Activated CD4-positive, alpha-beta T cell treated with anti-CD3 and anti-CD28 coated beads for 36 hours (primary cell): ENCODE results near the gene NAXD. TPM values are rescaled to one million over a fixed set of nuclear protein-coding genes. Genes with fewer than 3 reads are reported as not detected.
"Not testable (repeated sequence)": the region's sequence is repeated elsewhere in the genome, so short reads cannot be mapped to it uniquely, and the experiment has no call there.

Experiments
- ATAC-seq: fragments of 200-7000 bp; cut with Tn5 transposase; one replicate; pipeline ENCODE4 v1.10.0; 2021; ENCODE audit warnings: mild to moderate bottlenecking, moderate library complexity
- CTCF ChIA-PET: fragments of 350-600 bp; sonication (Branson Sonifier 250); formaldehyde crosslinking; loops from one replicate; lab custom pipeline; 2021; ENCODE audit warnings: antibody characterized with exemption; lab: Charles Lee
- POLR2A ChIA-PET: fragments of 350-600 bp; sonication (Branson Sonifier 250); formaldehyde crosslinking; loops from one replicate; lab custom pipeline; 2021; ENCODE audit warnings: antibody characterized with exemption, inconsistent platforms; lab: Charles Lee
- DNase-seq: peaks from one replicate; pipeline ENCODE4 v3.0.0-alpha.2; 2020
- H3K27ac Mint-ChIP-seq: one replicate; pipeline ENCODE4 v1.8.0; 2021; ENCODE audit warnings: mixed read lengths
- H3K27me3 Mint-ChIP-seq: one replicate; pipeline ENCODE4 v1.8.0; 2021; ENCODE audit warnings: mixed read lengths
- H3K36me3 Mint-ChIP-seq: one replicate; pipeline ENCODE4 v1.8.0; 2021; ENCODE audit warnings: low read depth, mixed read lengths
- H3K4me1 Mint-ChIP-seq: one replicate; pipeline ENCODE4 v1.8.0; 2021; ENCODE audit warnings: mixed read lengths
- H3K4me3 Mint-ChIP-seq: one replicate; pipeline ENCODE4 v1.8.0; 2021; ENCODE audit warnings: mild to moderate bottlenecking, moderate library complexity, mixed read lengths
- H3K9me3 Mint-ChIP-seq: one replicate; pipeline ENCODE4 v1.8.0; 2021; ENCODE audit warnings: low read depth, mixed read lengths
- intact Hi-C, 2 experiments: fragments of 100-400 bp; cut with DNase I in 1 of 2; cut with micrococcal nuclease in 1 of 2; formaldehyde crosslinking; loops; one replicate each; pipeline versions ENCODE4 v1.14.2 to v1.15.1; 2022 to 2024; cut with DNase I, micrococcal nuclease
- total RNA-seq, 2 experiments: library from RNA; stranded (reverse); gene quantifications; one replicate each; pipeline ENCODE4 v1.2.3, GENCODE V29; 2021

Gene NAXD
- total RNA-seq, 2 experiments from 2014 or later: 19.6 to 23.3 TPM

GRCh38 chr13:110669036-110669435 lies 53.7 kb downstream of the NAXD start:
- no peaks in the 10 kb centered on the region for H3K9me3 Mint-ChIP-seq
- H3K27me3 Mint-ChIP-seq: no peaks in the 10 kb centered on the region
- DNase-seq: no peak
- POLR2A ChIA-PET: no interaction called here
- H3K36me3 Mint-ChIP-seq: peaks cover 76% of the 10 kb centered on the region
- H3K4me3 Mint-ChIP-seq: no peak overlapping the region
- ATAC-seq: no peak
- CTCF ChIA-PET: no interaction called here
- no peak overlapping the region for H3K27ac Mint-ChIP-seq
- intact Hi-C loops: no loop called here
- H3K4me1 Mint-ChIP-seq: peaks cover 10% of the 10 kb centered on the region

- ATAC-seq, H3K27ac Mint-ChIP-seq, H3K9me3 Mint-ChIP-seq, POLR2A ChIA-PET, CTCF ChIA-PET, DNase-seq, intact Hi-C loops, H3K4me1 Mint-ChIP-seq, H3K4me3 Mint-ChIP-seq, H3K27me3 Mint-ChIP-seq: not testable (repeated sequence)
- peaks cover 80% of the 10 kb centered on the region for H3K36me3 Mint-ChIP-seq
Observed at GRCh38 chr13:110669814-110670213, 54.5 kb downstream of the NAXD start.

DNA sequence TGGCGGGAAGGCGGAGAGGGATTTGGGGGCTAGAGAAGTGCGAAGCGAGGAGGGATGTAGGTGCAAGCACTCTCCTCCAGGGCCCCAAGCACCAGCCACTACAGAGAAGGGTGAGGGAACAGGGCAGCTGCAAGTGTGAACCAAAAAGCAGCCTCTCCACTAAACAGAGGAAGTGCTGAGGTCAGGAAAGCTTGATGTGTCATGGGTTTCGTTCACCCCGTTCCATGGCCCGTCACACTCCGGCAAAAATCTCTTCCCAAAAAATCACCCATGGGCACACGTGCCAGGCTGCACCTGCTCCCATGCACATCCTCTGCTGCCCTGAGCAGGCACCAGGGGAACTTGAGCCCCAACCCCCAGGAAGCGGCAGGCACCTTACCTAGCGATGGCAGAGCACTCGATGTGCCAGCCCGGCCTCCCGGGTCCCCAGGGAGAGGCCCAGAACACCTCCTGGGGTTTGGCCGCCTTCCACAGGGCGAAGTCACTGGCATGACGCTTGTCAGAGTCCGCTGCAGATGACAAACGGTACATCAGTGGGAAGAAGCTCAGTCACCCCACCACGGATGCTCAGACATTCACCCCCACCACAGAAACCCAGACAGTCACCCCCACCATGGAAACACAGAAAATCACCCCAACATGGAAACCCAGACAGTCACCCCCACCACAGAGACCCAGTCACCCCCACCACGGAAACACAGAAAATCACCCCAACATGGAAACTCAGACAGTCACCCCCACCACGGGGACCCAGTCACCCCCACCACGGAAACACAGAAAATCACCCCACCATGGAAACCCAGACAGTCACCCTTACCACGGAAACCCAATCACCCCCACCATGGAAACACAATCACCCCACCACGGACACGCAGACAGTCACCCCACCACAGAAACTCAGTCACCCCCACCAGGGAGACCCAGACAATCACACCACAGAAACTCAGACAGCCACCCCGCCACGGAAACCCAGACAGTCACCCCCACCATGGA lies 61.5 kb downstream of the NAXD start:
- intact Hi-C loops: no loop called here
- CTCF ChIA-PET: interaction anchor here (0.9 to 1.4 kb wide), 2 partner anchors 82 to 83 kb away, joined by 3 to 4 read pairs; no protein-coding TSS in a partner anchor
- Mint-ChIP-seq H3K9me3 (no peaks in the 10 kb centered on the region), H3K4me1 (peaks cover 19% of the 10 kb centered on the region), H3K27me3 (no peaks in the 10 kb centered on the region), H3K4me3 (no peak overlapping the region), H3K36me3 (peaks cover 69% of the 10 kb centered on the region), H3K27ac (peak overlapping the region; percentile 72)
- POLR2A ChIA-PET: interaction anchor here (1.0 kb wide), 1 partner anchor 35 kb away, joined by 3 read pairs; no protein-coding TSS in a partner anchor
- ATAC-seq: peak; percentile 84
- peak; percentile 51 for DNase-seq

DNA sequence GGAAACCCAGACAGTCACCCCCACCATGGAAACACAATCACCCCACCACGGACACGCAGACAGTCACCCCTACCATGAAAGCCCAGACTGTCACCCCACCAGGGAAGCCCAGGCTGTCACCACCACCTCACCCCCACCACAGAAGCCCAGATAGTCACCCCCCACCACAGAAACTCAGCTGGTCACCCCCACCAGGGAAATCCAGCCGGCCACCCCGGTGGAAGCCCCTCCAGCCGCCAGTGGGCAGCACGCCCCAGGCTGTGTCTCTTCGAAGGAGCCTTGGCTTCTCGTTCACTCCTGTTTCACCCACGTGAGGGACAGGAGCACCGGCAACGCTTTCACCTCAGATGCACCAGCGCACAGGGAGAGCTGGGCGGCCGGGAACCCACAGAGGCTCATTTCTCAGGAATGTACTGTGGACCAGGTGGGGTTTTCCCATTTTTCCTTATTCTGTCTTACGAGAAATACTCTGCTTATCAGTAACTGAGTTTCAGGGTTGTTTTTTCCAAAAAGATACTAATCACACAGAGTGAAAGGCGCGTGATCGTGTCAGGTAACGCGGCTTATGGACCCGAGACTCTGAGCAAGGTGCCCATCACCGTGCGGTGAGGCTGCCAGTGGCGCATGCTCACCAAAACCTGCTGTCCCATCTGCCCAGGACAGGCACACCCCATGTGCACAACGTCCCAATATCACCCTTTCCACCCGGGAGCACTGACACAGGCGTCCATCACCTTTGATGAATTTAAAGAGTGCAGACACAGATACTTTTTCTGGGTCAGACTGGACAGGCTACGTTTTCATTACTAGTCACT lies 62.6 kb downstream of the NAXD start:
- Mint-ChIP-seq H3K27me3 (no peaks in the 10 kb centered on the region), H3K9me3 (no peaks in the 10 kb centered on the region), H3K27ac (no peak overlapping the region), H3K4me1 (peaks cover 15% of the 10 kb centered on the region), H3K4me3 (no peak overlapping the region), H3K36me3 (peaks cover 67% of the 10 kb centered on the region)
- ATAC-seq: peak; percentile 30
- ChIA-PET CTCF (no interaction called here), POLR2A (no interaction called here)
- DNase-seq: peak; percentile 16
- intact Hi-C loops: no loop called here

- DNase-seq: peak; percentile 28
- no peak overlapping the region for H3K4me3 Mint-ChIP-seq
- H3K9me3 Mint-ChIP-seq: no peaks in the 10 kb centered on the region
- POLR2A ChIA-PET: no interaction called here
- no peak for ATAC-seq
- H3K27ac Mint-ChIP-seq: no peak overlapping the region
- no peaks in the 10 kb centered on the region for H3K27me3 Mint-ChIP-seq
- CTCF ChIA-PET: no interaction called here
- peaks cover 52% of the 10 kb centered on the region for H3K36me3 Mint-ChIP-seq
- peaks cover 15% of the 10 kb centered on the region for H3K4me1 Mint-ChIP-seq
- intact Hi-C loops: no loop called here
Observed at GRCh38 chr13:110680852-110681251, 65.5 kb downstream of the NAXD start.

- intact Hi-C loops: no loop called here
Observed at GRCh38 chr13:110681868-110682550, 66.7 kb downstream of the NAXD start.

GRCh38 chr13:110682746-110683145 lies 67.4 kb downstream of the NAXD start:
- intact Hi-C loops: loop anchor here (1.0 kb wide), 1 partner anchor 137 kb away; no protein-coding TSS in a partner anchor
- ATAC-seq (no peak), DNase-seq (no peak)
- POLR2A ChIA-PET: no interaction called here
- Mint-ChIP-seq H3K27me3 (no peaks in the 10 kb centered on the region), H3K27ac (no peak overlapping the region), H3K4me3 (no peak overlapping the region), H3K9me3 (no peaks in the 10 kb centered on the region), H3K4me1 (peaks cover under 1% of the 10 kb centered on the region), H3K36me3 (peaks cover 43% of the 10 kb centered on the region)
- CTCF ChIA-PET: interaction anchor here (0.6 to 1.5 kb wide), 5 partner anchors 8 to 518 kb away, joined by 3 to 13 read pairs (median 4); no protein-coding TSS in a partner anchor

More at GRCh38 chr13:110681868-110682550, 66.7 kb downstream of the NAXD start:
- Mint-ChIP-seq H3K9me3 (no peaks in the 10 kb centered on the region), H3K27ac (no peak overlapping the region), H3K36me3 (peaks cover 46% of the 10 kb centered on the region), H3K27me3 (no peaks in the 10 kb centered on the region), H3K4me1 (peaks cover 5% of the 10 kb centered on the region), H3K4me3 (no peak overlapping the region)
- DNase-seq (no peak), ATAC-seq (no peak)
- CTCF ChIA-PET: interaction anchor here (0.7 to 0.9 kb wide), 2 partner anchors 24 to 30 kb away, joined by 3 read pairs; no protein-coding TSS in a partner anchor
- POLR2A ChIA-PET: no interaction called here

DNA sequence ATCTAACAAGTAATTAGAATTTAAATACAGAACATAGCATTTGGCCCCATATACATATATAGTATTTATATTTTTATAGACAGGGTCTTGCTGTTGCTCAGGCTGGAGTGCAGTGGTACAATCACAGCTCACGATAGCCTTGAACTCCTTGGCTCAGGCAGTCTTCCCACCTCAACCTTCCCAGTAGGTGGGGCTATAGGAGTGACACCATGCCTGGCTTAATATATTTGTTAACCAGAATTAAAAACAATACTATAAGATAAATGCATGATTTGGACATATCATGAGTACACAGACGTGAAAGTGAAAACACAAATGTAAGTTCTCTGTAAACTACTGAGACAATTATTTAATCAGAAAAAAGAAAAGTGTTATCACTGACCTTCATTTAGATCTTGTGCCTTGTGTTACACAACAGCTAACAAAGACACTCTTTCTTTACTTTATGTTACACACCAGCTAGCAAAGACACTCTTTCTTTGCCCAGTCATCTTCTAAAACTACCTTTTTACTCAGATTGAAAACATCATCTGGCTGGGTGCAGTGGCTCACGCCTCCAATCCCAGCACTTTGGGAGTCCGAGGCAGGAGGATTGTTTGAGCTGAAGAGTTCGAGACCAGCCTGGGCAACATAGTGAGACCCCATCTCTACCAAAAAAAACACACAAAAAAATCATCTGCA lies 68.0 kb downstream of the NAXD start:
- POLR2A ChIA-PET: no interaction called here

DNA sequence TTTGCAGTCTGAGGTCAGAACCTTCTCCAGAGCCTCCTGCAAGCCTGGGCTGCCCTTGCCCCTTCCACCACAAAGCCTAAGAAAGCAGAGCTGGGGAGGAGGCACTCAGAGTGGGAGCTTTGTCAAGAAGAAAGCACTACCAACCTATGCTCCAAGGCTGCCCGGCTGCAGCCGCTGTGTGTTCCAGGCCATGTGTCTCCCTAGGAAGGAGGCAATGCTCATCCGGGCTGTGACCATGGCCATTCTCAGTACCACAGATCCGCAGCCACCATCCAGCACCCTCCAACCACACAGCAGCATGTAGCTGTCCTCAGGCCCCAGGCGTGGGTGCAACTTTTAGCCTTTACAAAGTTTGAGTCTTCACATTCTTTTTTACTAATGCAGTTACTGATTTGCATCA lies 68.6 kb downstream of the NAXD start:
- ChIA-PET CTCF (interaction anchor here (1.2 to 1.5 kb wide), 3 partner anchors 10 to 134 kb away, joined by 3 to 13 read pairs (median 4); no protein-coding TSS in a partner anchor), POLR2A (no interaction called here)
- Mint-ChIP-seq H3K4me3 (no peak overlapping the region), H3K27me3 (no peaks in the 10 kb centered on the region), H3K9me3 (no peaks in the 10 kb centered on the region), H3K4me1 (no peaks in the 10 kb centered on the region), H3K36me3 (peaks cover 32% of the 10 kb centered on the region), H3K27ac (no peak overlapping the region)
- no peak for ATAC-seq
- intact Hi-C loops: loop anchor here (1.0 kb wide), 1 partner anchor 135 kb away; no protein-coding TSS in a partner anchor
- DNase-seq: no peak

More for the DNA sequence above, 68.0 kb downstream of the NAXD start:
- Mint-ChIP-seq H3K4me1 (no peaks in the 10 kb centered on the region), H3K4me3 (no peak overlapping the region), H3K36me3 (peaks cover 37% of the 10 kb centered on the region), H3K9me3 (no peaks in the 10 kb centered on the region), H3K27ac (no peak overlapping the region), H3K27me3 (no peaks in the 10 kb centered on the region)
- ATAC-seq (peak; percentile 71), DNase-seq (peak; percentile 34)
- intact Hi-C loops: loop anchor here (1.0 kb wide), 1 partner anchor 136 kb away; no protein-coding TSS in a partner anchor
- CTCF ChIA-PET: interaction anchor here (0.6 to 1.5 kb wide), 5 partner anchors 9 to 517 kb away, joined by 3 to 13 read pairs (median 4); no protein-coding TSS in a partner anchor

DNA sequence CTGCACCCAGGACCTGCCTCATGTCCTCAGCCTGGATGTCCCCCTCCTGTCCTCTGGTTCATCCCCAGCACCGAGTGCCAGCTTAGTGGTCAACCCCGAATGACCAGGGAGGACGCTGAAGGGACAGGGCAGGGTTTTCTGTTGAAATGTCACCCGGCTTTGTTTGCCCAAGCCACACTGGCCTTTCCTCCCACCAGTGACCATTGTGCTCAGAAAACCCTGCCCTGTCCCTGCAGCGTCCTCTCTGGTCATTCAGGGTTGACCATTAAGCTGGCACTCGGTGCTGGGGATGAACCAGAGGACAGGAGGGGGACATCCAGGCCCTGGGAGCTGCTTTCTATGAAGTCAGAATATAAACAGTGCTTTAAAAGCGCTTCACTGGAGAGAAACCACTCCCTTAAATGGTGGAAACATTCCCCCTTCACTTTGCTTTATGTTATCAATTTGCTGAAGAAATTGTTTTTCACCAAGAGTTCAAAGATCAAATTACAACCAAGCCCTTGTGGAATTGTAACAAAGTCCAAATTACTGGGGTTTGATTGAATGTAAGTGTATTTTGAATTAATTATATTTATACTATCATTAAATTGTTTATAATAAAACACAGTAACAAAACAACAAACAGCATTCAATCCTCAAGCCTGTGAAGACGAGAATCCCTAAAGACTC lies 69.2 kb downstream of the NAXD start:
- Mint-ChIP-seq H3K27me3 (no peaks in the 10 kb centered on the region), H3K27ac (no peak overlapping the region), H3K9me3 (no peaks in the 10 kb centered on the region), H3K36me3 (peaks cover 30% of the 10 kb centered on the region), H3K4me3 (no peak overlapping the region), H3K4me1 (no peaks in the 10 kb centered on the region)
- CTCF ChIA-PET: no interaction called here
- DNase-seq: no peak
- POLR2A ChIA-PET: no interaction called here
- ATAC-seq: no peak
- intact Hi-C loops: no loop called here
